Placental epithelial cell (primary cell): Measurements from ENCODE around the gene NR1H2. TPM values are rescaled to one million over a fixed set of nuclear protein-coding genes. Genes with fewer than 3 reads are reported as not detected.

Experiments
- total RNA-seq: library from RNA; depleted of rRNA; stranded (reverse); fragments of >200 nt; gene quantifications from 2 replicates; pipeline ENCODE4 v1.2.3, GENCODE V29; 2012

NR1H2 gene
- 63.3 and 65.6 TPM in 2 replicates for total RNA-seq

GRCh38 chr19:50376166-50377050, at the start of gene NR1H2:
NR1H2 (plus strand) TSS chr19:50376457; CDS start chr19:50377606, 1,149 bp downstream.

GRCh38 chr19:50329146-50329925, 46.9 kb upstream of the NR1H2 start, which contains the start of gene KCNC3:
KCNC3 (minus strand) TSS chr19:50329377; CDS start chr19:50329082, 295 bp downstream.

GRCh38 chr19:50365434-50366306, 10.6 kb upstream of the NR1H2 start, which contains the start of gene NAPSA:
NAPSA (minus strand) TSS chr19:50365639; CDS start chr19:50365621, 18 bp downstream.

GRCh38 chr19:50383852-50384684, 7.8 kb downstream of the NR1H2 start, which contains the start of gene POLD1:
POLD1 (plus strand) TSS chr19:50384347; CDS start chr19:50398852, 14,505 bp downstream.

GRCh38 chr19:50418176-50419021, 42.1 kb downstream of the NR1H2 start, which contains the start of gene SPIB:
SPIB (plus strand) TSS chr19:50418938; CDS start chr19:50418963, 25 bp downstream.

GRCh38 chr19:50432221-50433028, 56.2 kb downstream of the NR1H2 start, which contains the start of gene MYBPC2:
MYBPC2 (plus strand) TSS chr19:50432892; CDS start chr19:50432954, 62 bp downstream.

Other genes with a start within 250 kb of the NR1H2 start
- gene IZUMO2, start 213.2 kb upstream of the NR1H2 start, total RNA-seq: 0.39 TPM in 1 of 2 replicates, not detected in the other
- 23.2 and 30.6 TPM in 2 replicates for gene MYH14, start 172.8 kb upstream of the NR1H2 start, total RNA-seq
- gene KCNC3, start 47.1 kb upstream of the NR1H2 start, total RNA-seq: 2.4 and 3.9 TPM in 2 replicates
- under 0.01 and 0.39 TPM in 2 replicates for gene NAPSA, start 10.8 kb upstream of the NR1H2 start, total RNA-seq
- gene POLD1, start 7.9 kb downstream of the NR1H2 start, total RNA-seq: 37.8 and 45.5 TPM in 2 replicates
- 0.11 TPM in 1 of 2 replicates, not detected in the other for gene SPIB, start 42.5 kb downstream of the NR1H2 start, total RNA-seq
- under 0.01 TPM in 1 of 2 replicates, not detected in the other for gene MYBPC2, start 56.4 kb downstream of the NR1H2 start, total RNA-seq
- gene EMC10, start 100.0 kb downstream of the NR1H2 start, total RNA-seq: 45.1 and 103 TPM in 2 replicates
- 1.2 and 1.6 TPM in 2 replicates for gene GARIN5A, start 100.4 kb downstream of the NR1H2 start, total RNA-seq
- 37.5 and 53.0 TPM in 2 replicates for gene JOSD2, start 134.7 kb downstream of the NR1H2 start, total RNA-seq
- not detected in 2 replicates for gene ASPDH, start 137.5 kb downstream of the NR1H2 start, total RNA-seq
- not detected in 2 replicates for gene LRRC4B, start 192.0 kb downstream of the NR1H2 start, total RNA-seq